ENCODE data around the gene RGS4.

Gene RGS4

DNA sequence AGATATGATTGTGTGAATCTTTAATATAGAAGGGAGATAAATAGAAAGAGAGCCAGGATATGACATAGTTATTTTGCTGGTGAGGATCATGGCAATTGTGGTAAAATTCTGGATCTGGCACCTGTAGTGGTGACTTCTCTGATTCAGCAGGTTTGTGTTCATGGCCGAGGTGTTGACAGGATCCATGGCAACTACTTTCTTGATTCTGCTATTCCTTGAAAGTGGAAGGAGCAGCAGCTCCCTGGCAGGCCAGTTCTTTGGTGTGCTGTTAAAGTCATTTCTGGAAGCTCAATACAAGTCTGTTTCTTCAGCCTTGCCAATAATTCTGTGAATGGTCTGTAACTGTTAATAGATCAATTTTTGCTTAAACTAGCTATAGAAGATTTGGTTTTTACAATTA, 33.4 kb downstream of the RGS4 start:
- H3K9me2 ChIP-seq (replicated peaks; ENCODE audit: low read depth, low read length), result no peaks in the 10 kb centered on the region
- H3K79me2 ChIP-seq (ENCODE audit: insufficient read depth, low read length), result no peaks in the 10 kb centered on the region
- H3K36me3 ChIP-seq (ENCODE audit: insufficient read depth, low read length), result no peaks in the 10 kb centered on the region
- TF ChIP-seq, protein P1, sequence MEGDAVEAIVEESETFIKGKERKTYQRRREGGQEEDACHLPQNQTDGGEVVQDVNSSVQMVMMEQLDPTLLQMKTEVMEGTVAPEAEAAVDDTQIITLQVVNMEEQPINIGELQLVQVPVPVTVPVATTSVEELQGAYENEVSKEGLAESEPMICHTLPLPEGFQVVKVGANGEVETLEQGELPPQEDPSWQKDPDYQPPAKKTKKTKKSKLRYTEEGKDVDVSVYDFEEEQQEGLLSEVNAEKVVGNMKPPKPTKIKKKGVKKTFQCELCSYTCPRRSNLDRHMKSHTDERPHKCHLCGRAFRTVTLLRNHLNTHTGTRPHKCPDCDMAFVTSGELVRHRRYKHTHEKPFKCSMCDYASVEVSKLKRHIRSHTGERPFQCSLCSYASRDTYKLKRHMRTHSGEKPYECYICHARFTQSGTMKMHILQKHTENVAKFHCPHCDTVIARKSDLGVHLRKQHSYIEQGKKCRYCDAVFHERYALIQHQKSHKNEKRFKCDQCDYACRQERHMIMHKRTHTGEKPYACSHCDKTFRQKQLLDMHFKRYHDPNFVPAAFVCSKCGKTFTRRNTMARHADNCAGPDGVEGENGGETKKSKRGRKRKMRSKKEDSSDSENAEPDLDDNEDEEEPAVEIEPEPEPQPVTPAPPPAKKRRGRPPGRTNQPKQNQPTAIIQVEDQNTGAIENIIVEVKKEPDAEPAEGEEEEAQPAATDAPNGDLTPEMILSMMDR (conservative IDR thresholded peaks at IDR 0.05; ENCODE audit: low read length), result no peak
- TF ChIP-seq EZH2phosphoT487 (IDR thresholded peaks at IDR 0.05; ENCODE audit: borderline replicate concordance), result no peak
- H4K20me1 ChIP-seq (ENCODE audit: insufficient read depth, low read length, poor library complexity, severe bottlenecking), result no peaks in the 10 kb centered on the region
- no peak overlapping the region for H3K4me2 ChIP-seq (ENCODE audit: low read depth, low read length, poor library complexity, severe bottlenecking)
- no peak overlapping the region for H3K4me3 ChIP-seq (ENCODE audit: low read length, poor library complexity, severe bottlenecking)
- no peaks in the 10 kb centered on the region for H3K27me3 ChIP-seq (ENCODE audit: insufficient read depth, low read length, poor library complexity, severe bottlenecking)
- no peaks in the 10 kb centered on the region for H3F3A ChIP-seq (ENCODE audit: low read depth)
- H3K9me3 ChIP-seq (ENCODE audit: insufficient read depth, low read depth, low read length), result no peaks in the 10 kb centered on the region
- no peaks in the 10 kb centered on the region for H3K4me1 ChIP-seq (ENCODE audit: insufficient read depth, low read length, poor library complexity, severe bottlenecking)
- H2AFZ ChIP-seq (ENCODE audit: low read length), result no peak overlapping the region
- H3K9ac ChIP-seq (ENCODE audit: low read depth, low read length, poor library complexity, severe bottlenecking), result no peak overlapping the region

DNA sequence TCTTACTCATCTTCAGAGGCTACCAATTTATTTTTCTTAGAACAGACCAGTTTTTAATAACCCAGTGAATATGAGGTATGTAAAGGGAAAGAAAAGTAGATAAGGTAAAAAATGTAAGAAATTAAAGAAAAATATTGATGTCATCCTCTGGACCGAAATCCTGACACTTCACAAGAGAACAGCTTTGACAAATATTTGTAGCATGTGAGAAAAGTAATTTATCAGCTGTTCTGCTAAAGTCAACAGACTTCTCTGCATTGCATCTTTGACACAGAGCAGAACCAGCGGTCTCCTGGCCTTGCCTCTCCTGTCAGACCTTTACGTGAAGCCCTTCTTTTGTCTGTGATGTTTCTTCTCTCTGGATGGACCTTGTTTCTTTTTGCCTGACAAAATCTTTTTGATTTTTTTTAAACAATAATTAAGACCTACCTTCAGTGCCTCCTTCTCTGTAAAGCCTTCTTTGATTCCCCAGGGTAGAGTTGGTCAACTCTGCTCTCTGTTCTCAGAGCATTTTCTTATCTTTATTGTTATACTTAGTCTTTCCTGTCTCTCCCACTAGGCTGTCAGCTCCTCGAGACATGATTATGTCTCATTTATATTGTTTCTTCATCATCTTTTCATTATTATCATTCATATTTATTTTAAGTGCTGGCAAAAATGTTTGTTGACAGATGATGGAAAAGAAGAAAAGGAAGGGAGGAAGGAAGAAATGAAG, 35.4 kb downstream of the RGS4 start:
- Histone ChIP-seq H3K27me3 (ENCODE audit: insufficient read depth, low read length, poor library complexity, severe bottlenecking) (no peaks in the 10 kb centered on the region), H3K9ac (ENCODE audit: low read depth, low read length, poor library complexity, severe bottlenecking) (no peak overlapping the region), H3K79me2 (ENCODE audit: insufficient read depth, low read length) (no peaks in the 10 kb centered on the region), H3K9me3 (ENCODE audit: insufficient read depth, low read depth, low read length) (no peaks in the 10 kb centered on the region), H3K4me1 (ENCODE audit: insufficient read depth, low read length, poor library complexity, severe bottlenecking) (no peaks in the 10 kb centered on the region), H3K36me3 (ENCODE audit: insufficient read depth, low read length) (no peaks in the 10 kb centered on the region), H2AFZ (ENCODE audit: low read length) (no peak overlapping the region), H3F3A (ENCODE audit: low read depth) (no peaks in the 10 kb centered on the region), H3K4me3 (ENCODE audit: low read length, poor library complexity, severe bottlenecking) (no peak overlapping the region), H3K4me2 (ENCODE audit: low read depth, low read length, poor library complexity, severe bottlenecking) (no peak overlapping the region), H4K20me1 (ENCODE audit: insufficient read depth, low read length, poor library complexity, severe bottlenecking) (no peaks in the 10 kb centered on the region), H3K9me2 (replicated peaks; ENCODE audit: low read depth, low read length) (no peaks in the 10 kb centered on the region)
- TF ChIP-seq, protein P1 (conservative IDR thresholded peaks at IDR 0.05; ENCODE audit: low read length), result no peak

DNA sequence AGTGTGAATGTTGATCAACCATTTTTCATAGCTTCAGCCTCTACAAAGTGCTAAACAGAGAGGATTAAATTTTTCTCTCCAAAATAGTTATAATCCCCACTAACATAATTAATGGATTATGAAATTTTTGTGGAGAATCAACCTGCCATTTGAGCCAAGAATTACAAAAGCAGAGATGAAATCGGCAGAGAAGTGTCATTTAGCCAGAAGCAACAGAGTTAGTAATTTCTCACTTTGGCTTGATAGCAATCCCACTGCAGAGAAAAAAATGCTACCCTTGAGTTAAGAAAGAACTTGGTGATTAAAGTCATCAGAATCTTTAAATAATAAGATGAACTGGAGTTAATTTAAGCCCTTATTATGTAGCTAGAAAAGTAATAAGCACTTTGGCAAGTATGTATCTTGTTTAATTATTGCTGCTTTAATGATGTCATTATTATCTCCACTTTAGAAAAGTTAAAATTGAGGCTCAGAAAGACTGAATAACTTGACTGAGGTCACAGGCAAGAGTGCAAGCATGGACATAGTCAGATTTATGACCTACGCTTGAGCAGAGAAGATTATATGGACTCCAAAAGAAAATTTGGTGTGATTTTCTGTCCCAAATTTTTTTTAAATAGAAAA, 37.3 kb downstream of the RGS4 start:
- H3K4me1 ChIP-seq (ENCODE audit: insufficient read depth, low read length, poor library complexity, severe bottlenecking), result no peaks in the 10 kb centered on the region
- H3K27me3 ChIP-seq (ENCODE audit: insufficient read depth, low read length, poor library complexity, severe bottlenecking), result no peaks in the 10 kb centered on the region
- TF ChIP-seq, protein P1 (conservative IDR thresholded peaks at IDR 0.05; ENCODE audit: low read length), result no peak
- TF ChIP-seq EZH2phosphoT487 (IDR thresholded peaks at IDR 0.05; ENCODE audit: borderline replicate concordance), result no peak
- H3K36me3 ChIP-seq (ENCODE audit: insufficient read depth, low read length), result no peaks in the 10 kb centered on the region
- H3K9me2 ChIP-seq (replicated peaks; ENCODE audit: low read depth, low read length), result no peaks in the 10 kb centered on the region
- no peak overlapping the region for H3K4me3 ChIP-seq (ENCODE audit: low read length, poor library complexity, severe bottlenecking)
- no peak overlapping the region for H3K9ac ChIP-seq (ENCODE audit: low read depth, low read length, poor library complexity, severe bottlenecking)
- no peak overlapping the region for H2AFZ ChIP-seq (ENCODE audit: low read length)
- no peaks in the 10 kb centered on the region for H3K9me3 ChIP-seq (ENCODE audit: insufficient read depth, low read depth, low read length)
- no peaks in the 10 kb centered on the region for H3F3A ChIP-seq (ENCODE audit: low read depth)
- no peak overlapping the region for H3K4me2 ChIP-seq (ENCODE audit: low read depth, low read length, poor library complexity, severe bottlenecking)
- H3K79me2 ChIP-seq (ENCODE audit: insufficient read depth, low read length), result no peaks in the 10 kb centered on the region
- no peaks in the 10 kb centered on the region for H4K20me1 ChIP-seq (ENCODE audit: insufficient read depth, low read length, poor library complexity, severe bottlenecking)
